ENCODE data around the gene TENM3.

TENM3 gene

GRCh38 chr4:182447767-182448280 lies 204.6 kb downstream of the TENM3 start (continued):
- no peak for TF ChIP-seq ZNF558 (tag by site-specific recombination; IDR thresholded peaks at IDR 0.05)
- TF ChIP-seq ZNF335 (tag by site-specific recombination; conservative IDR thresholded peaks at IDR 0.05): peak; percentile 58
- TF ChIP-seq ZNF843 (tag by site-specific recombination; IDR thresholded peaks at IDR 0.05): no peak
- TF ChIP-seq, protein P1, sequence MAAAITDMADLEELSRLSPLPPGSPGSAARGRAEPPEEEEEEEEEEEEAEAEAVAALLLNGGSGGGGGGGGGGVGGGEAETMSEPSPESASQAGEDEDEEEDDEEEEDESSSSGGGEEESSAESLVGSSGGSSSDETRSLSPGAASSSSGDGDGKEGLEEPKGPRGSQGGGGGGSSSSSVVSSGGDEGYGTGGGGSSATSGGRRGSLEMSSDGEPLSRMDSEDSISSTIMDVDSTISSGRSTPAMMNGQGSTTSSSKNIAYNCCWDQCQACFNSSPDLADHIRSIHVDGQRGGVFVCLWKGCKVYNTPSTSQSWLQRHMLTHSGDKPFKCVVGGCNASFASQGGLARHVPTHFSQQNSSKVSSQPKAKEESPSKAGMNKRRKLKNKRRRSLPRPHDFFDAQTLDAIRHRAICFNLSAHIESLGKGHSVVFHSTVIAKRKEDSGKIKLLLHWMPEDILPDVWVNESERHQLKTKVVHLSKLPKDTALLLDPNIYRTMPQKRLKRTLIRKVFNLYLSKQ (tag by site-specific recombination; IDR thresholded peaks at IDR 0.05; ENCODE audit: borderline replicate concordance): no peak
- TF ChIP-seq ZNF600 (tag by site-specific recombination; IDR thresholded peaks at IDR 0.05): peak; percentile 68
- no peak for TF ChIP-seq ZNF555 (tag by site-specific recombination; conservative IDR thresholded peaks at IDR 0.05)
- TF ChIP-seq ZFP69B (tag by site-specific recombination; IDR thresholded peaks at IDR 0.05): no peak

- peak overlapping the region; percentile 79 for H3K27ac ChIP-seq (ENCODE audit: extremely low read depth, low read depth, low read length)
- H3K9me3 ChIP-seq (ENCODE audit: control insufficient read depth, insufficient read depth, low read depth, low read length): no peaks in the 10 kb centered on the region
- no peaks in the 10 kb centered on the region for H3K36me3 ChIP-seq (ENCODE audit: control insufficient read depth in 2 of 2, insufficient read depth in 1 of 2, low read length in 2 of 2)
- CTCF ChIA-PET: no interaction called here
- peaks cover 5% of the 10 kb centered on the region; the same call in 1 of the 2 replicates for H3K4me1 ChIP-seq (ENCODE audit: control insufficient read depth, insufficient read depth, low read length)
- POLR2A ChIA-PET: no interaction called here
- H3K4me3 ChIP-seq (ENCODE audit: low read depth, low read length): peak overlapping the region; percentile 60
- TF ChIP-seq, protein P2, sequence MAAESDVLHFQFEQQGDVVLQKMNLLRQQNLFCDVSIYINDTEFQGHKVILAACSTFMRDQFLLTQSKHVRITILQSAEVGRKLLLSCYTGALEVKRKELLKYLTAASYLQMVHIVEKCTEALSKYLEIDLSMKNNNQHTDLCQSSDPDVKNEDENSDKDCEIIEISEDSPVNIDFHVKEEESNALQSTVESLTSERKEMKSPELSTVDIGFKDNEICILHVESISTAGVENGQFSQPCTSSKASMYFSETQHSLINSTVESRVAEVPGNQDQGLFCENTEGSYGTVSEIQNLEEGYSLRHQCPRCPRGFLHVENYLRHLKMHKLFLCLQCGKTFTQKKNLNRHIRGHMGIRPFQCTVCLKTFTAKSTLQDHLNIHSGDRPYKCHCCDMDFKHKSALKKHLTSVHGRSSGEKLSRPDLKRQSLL (tag by site-specific recombination; IDR thresholded peaks at IDR 0.05): peak; percentile 74
- TF ChIP-seq ZBTB20 (tag by site-specific recombination; IDR thresholded peaks at IDR 0.05): peak; percentile 62
- TF ChIP-seq GLIS1 (tag by site-specific recombination; IDR thresholded peaks at IDR 0.05): peak; percentile 48; the same call in 1 of the 2 replicates
- no peak for TF ChIP-seq BCL11A (tag by site-specific recombination; IDR thresholded peaks at IDR 0.05; ENCODE audit: low read depth)
- TF ChIP-seq KLF8 (tag by site-specific recombination; IDR thresholded peaks at IDR 0.05): peak; percentile 31; the same call in 1 of the 2 replicates
- no peak for TF ChIP-seq GLI4 (tag by site-specific recombination; IDR thresholded peaks at IDR 0.05)
- TF ChIP-seq ZFHX2 (tag by site-specific recombination; conservative IDR thresholded peaks at IDR 0.05): peak; percentile 50; the same call in 1 of the 2 replicates
- peak; percentile 36; the same call in 1 of the 2 replicates for TF ChIP-seq PATZ1 (tag by site-specific recombination; IDR thresholded peaks at IDR 0.05)
- TF ChIP-seq, protein P3, sequence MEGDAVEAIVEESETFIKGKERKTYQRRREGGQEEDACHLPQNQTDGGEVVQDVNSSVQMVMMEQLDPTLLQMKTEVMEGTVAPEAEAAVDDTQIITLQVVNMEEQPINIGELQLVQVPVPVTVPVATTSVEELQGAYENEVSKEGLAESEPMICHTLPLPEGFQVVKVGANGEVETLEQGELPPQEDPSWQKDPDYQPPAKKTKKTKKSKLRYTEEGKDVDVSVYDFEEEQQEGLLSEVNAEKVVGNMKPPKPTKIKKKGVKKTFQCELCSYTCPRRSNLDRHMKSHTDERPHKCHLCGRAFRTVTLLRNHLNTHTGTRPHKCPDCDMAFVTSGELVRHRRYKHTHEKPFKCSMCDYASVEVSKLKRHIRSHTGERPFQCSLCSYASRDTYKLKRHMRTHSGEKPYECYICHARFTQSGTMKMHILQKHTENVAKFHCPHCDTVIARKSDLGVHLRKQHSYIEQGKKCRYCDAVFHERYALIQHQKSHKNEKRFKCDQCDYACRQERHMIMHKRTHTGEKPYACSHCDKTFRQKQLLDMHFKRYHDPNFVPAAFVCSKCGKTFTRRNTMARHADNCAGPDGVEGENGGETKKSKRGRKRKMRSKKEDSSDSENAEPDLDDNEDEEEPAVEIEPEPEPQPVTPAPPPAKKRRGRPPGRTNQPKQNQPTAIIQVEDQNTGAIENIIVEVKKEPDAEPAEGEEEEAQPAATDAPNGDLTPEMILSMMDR (tag by site-specific recombination; IDR thresholded peaks at IDR 0.05): peak; percentile 41; the same call in 1 of the 2 replicates
- no peak for TF ChIP-seq ZNF558 (tag by site-specific recombination; IDR thresholded peaks at IDR 0.05)
- peak; percentile 81 for TF ChIP-seq ZNF335 (tag by site-specific recombination; conservative IDR thresholded peaks at IDR 0.05)
- TF ChIP-seq, protein P4, sequence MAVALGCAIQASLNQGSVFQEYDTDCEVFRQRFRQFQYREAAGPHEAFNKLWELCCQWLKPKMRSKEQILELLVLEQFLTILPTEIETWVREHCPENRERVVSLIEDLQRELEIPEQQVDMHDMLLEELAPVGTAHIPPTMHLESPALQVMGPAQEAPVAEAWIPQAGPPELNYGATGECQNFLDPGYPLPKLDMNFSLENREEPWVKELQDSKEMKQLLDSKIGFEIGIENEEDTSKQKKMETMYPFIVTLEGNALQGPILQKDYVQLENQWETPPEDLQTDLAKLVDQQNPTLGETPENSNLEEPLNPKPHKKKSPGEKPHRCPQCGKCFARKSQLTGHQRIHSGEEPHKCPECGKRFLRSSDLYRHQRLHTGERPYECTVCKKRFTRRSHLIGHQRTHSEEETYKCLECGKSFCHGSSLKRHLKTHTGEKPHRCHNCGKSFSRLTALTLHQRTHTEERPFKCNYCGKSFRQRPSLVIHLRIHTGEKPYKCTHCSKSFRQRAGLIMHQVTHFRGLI (tag by site-specific recombination; IDR thresholded peaks at IDR 0.05): no peak
- 0 out of 2 replicates have a peak, but pooled peaks have one; percentile 5 for TF ChIP-seq ZBTB44 (tag by site-specific recombination; IDR thresholded peaks at IDR 0.05)
- TF ChIP-seq, protein P5, sequence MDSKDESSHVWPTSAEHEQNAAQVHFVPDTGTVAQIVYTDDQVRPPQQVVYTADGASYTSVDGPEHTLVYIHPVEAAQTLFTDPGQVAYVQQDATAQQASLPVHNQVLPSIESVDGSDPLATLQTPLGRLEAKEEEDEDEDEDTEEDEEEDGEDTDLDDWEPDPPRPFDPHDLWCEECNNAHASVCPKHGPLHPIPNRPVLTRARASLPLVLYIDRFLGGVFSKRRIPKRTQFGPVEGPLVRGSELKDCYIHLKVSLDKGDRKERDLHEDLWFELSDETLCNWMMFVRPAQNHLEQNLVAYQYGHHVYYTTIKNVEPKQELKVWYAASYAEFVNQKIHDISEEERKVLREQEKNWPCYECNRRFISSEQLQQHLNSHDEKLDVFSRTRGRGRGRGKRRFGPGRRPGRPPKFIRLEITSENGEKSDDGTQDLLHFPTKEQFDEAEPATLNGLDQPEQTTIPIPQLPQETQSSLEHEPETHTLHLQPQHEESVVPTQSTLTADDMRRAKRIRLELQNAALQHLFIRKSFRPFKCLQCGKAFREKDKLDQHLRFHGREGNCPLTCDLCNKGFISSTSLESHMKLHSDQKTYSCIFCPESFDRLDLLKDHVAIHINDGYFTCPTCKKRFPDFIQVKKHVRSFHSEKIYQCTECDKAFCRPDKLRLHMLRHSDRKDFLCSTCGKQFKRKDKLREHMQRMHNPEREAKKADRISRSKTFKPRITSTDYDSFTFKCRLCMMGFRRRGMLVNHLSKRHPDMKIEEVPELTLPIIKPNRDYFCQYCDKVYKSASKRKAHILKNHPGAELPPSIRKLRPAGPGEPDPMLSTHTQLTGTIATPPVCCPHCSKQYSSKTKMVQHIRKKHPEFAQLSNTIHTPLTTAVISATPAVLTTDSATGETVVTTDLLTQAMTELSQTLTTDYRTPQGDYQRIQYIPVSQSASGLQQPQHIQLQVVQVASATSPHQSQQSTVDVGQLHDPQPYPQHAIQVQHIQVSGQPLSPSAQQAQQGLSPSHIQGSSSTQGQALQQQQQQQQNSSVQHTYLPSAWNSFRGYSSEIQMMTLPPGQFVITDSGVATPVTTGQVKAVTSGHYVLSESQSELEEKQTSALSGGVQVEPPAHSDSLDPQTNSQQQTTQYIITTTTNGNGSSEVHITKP (tag by site-specific recombination; IDR thresholded peaks at IDR 0.05): 0 out of 2 replicates have a peak, but pooled peaks have one; percentile 24
- peak; percentile 59 for TF ChIP-seq SP2 (tag by site-specific recombination; IDR thresholded peaks at IDR 0.05)
Observed at GRCh38 chr4:182448281-182449151, 205.3 kb downstream of the TENM3 start.
